Mucosa of descending colon (tissue), 3 donors: ENCODE measurements around the gene ZSCAN1. TPM values are rescaled to one million over a fixed set of nuclear protein-coding genes. Genes with fewer than 3 reads are reported as not detected.
A peak's percentile ranks its signal among the peaks of the same experiment; 100 is the strongest.

Experiments
- ATAC-seq: fragments of 200-7000 bp; cut with Tn5 transposase; one replicate; pipeline ENCODE4 v1.9.1; 2020; ENCODE audit warnings: mild to moderate bottlenecking, moderate library complexity
- DNase-seq, 3 donors: peaks; one replicate each; pipeline ENCODE4 v3.0.0-alpha.2; 2020
- H3K36me3 ChIP-seq: fragments of 200-600 bp; one replicate; pipeline ENCODE4 v1.8.0; 2021; ENCODE audit warnings: low read depth, mild to moderate bottlenecking
- H3K4me1 ChIP-seq: fragments of 200-600 bp; one replicate; pipeline ENCODE4 v1.8.0; 2021; ENCODE audit warnings: low read depth, mild to moderate bottlenecking
- H3K4me3 ChIP-seq: fragments of 200-600 bp; one replicate; pipeline ENCODE4 v1.8.0; 2021; ENCODE audit warnings: mild to moderate bottlenecking
- H3K9me3 ChIP-seq: fragments of 200-600 bp; one replicate; pipeline ENCODE4 v1.8.0; 2021; ENCODE audit warnings: mild to moderate bottlenecking
- intact Hi-C, 2 donors: fragments of 100-400 bp; cut with DNase I in 1 of 2; cut with micrococcal nuclease in 1 of 2; formaldehyde crosslinking; loops; one replicate each; pipeline versions ENCODE4 v1.11.0 to v1.11.1; 2022; cut with DNase I, micrococcal nuclease
- total RNA-seq, 3 donors: library from RNA; stranded (reverse); fragmentation: NEBNext Ultra II Directional in 2 of 3; extraction: Animal tissue kit (Norgen Biotek cat#: 25700) in 2 of 3; gene quantifications; one replicate each; pipeline versions ENCODE4 v1.2.1 to v1.2.4, GENCODE V29; 2021 to 2023
- TF ChIP-seq, protein P1 (sequence below): fragments of 200-600 bp; IDR thresholded peaks from one replicate; pipeline ENCODE4 v1.8.0; 2022; ENCODE audit warnings: antibody characterized with exemption, mild to moderate bottlenecking
- donor health status: DM: no; HTN: no; CAD: no; lungs with moderate emphysema.
- donor health status: DM: no; HTN: no; CAD: no.
- donor health status: DM: no; HTN: yes; CAD: no.

ZSCAN1 gene
- total RNA-seq, 3 donors from 2014 or later: not detected

DNA sequence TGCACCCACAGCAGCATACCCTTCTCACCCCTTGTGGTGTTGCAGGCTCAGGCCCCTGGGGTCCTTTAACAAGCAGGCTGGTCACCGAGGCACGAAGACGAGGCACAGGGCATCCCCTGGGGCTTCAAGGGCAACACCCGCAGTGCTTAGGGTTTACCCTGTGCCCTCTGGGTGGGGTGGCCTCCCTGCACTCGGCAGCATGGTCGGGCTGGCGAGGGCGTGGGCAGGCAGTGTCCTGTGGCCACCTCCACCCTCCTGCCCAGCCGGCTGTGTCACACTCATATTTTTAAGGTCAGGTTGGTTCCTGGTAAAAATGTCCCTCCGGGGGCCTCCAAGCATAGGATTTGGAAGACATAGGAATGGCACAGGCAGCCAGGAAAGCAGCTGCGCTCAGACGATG lies 13.8 kb downstream of the ZSCAN1 start:
- peaks cover 100% of the 10 kb centered on the region for H3K9me3 ChIP-seq
- no peaks in the 10 kb centered on the region for H3K4me1 ChIP-seq
- intact Hi-C loops: no loop called here
- H3K4me3 ChIP-seq: no peak overlapping the region
- ATAC-seq (no peak), DNase-seq (no peak)
- TF ChIP-seq, protein P1, sequence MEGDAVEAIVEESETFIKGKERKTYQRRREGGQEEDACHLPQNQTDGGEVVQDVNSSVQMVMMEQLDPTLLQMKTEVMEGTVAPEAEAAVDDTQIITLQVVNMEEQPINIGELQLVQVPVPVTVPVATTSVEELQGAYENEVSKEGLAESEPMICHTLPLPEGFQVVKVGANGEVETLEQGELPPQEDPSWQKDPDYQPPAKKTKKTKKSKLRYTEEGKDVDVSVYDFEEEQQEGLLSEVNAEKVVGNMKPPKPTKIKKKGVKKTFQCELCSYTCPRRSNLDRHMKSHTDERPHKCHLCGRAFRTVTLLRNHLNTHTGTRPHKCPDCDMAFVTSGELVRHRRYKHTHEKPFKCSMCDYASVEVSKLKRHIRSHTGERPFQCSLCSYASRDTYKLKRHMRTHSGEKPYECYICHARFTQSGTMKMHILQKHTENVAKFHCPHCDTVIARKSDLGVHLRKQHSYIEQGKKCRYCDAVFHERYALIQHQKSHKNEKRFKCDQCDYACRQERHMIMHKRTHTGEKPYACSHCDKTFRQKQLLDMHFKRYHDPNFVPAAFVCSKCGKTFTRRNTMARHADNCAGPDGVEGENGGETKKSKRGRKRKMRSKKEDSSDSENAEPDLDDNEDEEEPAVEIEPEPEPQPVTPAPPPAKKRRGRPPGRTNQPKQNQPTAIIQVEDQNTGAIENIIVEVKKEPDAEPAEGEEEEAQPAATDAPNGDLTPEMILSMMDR: no peak
- H3K36me3 ChIP-seq: no peaks in the 10 kb centered on the region

DNA sequence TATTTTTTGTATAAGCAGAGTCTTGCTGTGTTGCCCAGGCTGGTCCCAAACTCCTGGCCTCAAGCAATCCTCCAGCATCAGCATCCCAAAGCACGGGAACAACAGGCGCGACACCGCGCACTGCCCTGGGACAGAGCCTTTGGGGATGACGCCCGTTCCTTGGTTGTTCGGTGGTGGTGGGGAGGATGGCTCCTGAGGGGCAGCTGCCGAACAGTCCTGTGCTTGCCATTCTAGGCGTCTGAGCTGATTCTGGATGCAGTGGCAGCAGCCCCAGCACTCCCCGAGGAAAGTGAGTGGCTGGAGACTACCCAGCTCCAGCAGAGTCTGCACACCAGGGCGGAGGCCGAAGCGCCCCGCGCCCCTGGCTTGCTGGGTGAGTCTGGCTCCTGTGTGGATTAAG lies 18.4 kb downstream of the ZSCAN1 start:
- intact Hi-C loops: no loop called here
- Histone ChIP-seq H3K36me3 (no peaks in the 10 kb centered on the region), H3K4me3 (no peak overlapping the region), H3K4me1 (no peaks in the 10 kb centered on the region), H3K9me3 (peaks cover 67% of the 10 kb centered on the region)
- DNase-seq: no peak
- no peak for ATAC-seq
- TF ChIP-seq, protein P1: no peak

DNA sequence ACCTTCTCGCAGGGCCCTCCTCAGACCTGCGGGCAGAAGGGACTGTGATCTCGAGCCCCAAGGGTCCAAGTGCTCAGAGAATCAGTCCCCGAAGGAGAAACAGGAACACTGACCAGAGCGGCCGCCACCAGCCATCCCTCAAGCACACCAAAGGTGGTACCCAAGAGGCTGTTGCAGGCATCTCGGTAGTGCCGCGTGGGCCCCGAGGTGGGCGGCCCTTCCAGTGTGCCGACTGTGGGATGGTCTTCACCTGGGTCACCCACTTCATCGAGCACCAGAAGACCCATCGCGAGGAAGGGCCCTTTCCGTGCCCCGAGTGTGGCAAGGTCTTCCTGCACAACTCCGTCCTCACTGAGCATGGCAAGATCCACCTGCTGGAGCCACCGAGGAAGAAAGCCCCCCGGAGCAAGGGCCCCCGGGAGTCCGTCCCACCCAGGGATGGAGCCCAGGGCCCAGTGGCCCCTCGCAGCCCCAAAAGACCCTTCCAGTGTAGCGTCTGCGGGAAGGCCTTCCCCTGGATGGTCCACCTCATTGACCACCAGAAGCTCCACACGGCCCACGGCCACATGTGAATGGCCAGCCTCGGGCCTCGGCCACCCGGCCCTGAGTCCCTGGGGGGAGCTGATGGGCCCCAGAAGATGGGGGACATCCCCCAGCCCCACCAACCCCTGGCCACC lies 19.8 kb downstream of the ZSCAN1 start:
- H3K36me3 ChIP-seq: no peaks in the 10 kb centered on the region
- ATAC-seq: no peak
- DNase-seq: no peak
- H3K4me3 ChIP-seq: no peak overlapping the region
- TF ChIP-seq, protein P1: no peak
- H3K9me3 ChIP-seq: peaks cover 56% of the 10 kb centered on the region
- intact Hi-C loops: no loop called here
- H3K4me1 ChIP-seq: no peaks in the 10 kb centered on the region

DNA sequence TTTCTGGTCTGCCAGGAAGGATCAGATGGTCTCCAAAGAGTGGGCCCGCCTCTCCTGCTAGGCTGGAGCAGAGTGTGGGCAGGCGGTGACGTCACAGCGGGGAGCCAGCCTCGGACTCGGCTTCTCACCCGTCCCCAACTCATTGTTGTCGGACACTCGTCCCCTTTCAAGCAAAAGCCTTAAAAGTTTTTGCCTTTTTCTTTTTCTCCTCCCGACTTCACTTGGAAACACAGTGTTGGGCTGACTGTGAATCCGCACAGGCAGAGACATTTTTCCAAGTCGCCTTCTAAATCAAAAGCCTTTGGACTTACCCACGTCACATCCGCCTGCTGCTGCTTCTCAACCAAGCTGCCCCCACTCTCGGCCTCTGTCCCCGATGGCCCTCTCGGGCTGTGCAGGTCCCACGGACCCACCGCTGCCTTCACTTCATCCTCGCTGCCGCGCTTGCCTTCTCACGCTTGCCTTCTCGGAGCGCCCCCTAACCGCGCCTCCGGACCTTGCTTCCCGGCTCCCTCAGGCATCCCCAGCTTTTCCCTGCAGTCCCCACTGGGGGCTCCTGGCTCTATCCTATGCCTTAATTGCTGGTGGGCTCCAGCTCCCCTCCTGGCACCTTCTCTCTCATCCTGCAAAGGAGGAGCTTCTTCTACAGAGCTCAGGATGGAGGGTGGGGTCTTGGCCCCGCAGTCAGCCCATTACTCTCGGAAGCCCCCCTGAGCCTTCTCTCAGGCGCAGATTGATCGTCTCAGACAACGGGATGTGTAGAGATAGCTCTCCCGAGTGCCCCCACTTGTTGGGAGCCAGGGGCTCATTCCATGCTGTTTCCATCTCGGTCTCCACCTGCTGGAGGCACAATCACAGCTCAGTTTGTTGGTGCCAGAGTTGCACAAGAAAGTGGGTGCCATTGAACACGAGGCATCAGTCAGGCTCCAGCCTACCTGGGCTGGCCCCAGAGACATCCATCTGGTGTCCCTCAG lies 21.4 kb downstream of the ZSCAN1 start:
- H3K4me1 ChIP-seq: no peaks in the 10 kb centered on the region
- intact Hi-C loops: no loop called here
- no peak for ATAC-seq
- TF ChIP-seq, protein P1: no peak
- H3K36me3 ChIP-seq: no peaks in the 10 kb centered on the region
- DNase-seq: peak in 1 of 3 donors; percentile 7
- H3K4me3 ChIP-seq: no peak overlapping the region
- peaks cover 50% of the 10 kb centered on the region for H3K9me3 ChIP-seq

DNA sequence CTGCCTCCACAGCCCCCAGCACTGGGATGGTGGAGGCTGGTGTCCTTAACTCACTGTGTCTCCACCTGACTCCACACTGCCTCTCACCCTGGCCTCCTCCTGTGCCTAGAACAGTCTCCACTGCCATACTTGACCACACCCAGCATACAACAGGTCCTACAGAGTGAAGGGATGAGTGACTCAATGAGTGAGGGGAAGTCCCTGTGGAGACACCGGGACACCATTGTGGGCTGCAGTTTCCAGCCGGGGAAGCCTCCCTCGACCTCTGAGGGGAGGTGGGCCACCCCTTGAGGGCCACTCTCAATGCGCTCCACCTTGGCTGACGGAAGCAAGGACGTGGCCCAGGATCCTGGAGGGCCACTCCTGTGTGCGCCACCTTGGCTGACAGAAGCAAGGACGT lies 22.4 kb downstream of the ZSCAN1 start:
- DNase-seq (no peak), ATAC-seq (no peak)
- no peaks in the 10 kb centered on the region for H3K36me3 ChIP-seq
- no peaks in the 10 kb centered on the region for H3K4me1 ChIP-seq
- no peak overlapping the region for H3K4me3 ChIP-seq
- TF ChIP-seq, protein P1: no peak
- intact Hi-C loops: no loop called here
- peaks cover 46% of the 10 kb centered on the region for H3K9me3 ChIP-seq
